ENCODE results near the gene GPR37L1. TPM values are rescaled to one million over a fixed set of nuclear protein-coding genes. Genes with fewer than 3 reads are reported as not detected.

The GPR37L1 gene
- total and polyA plus RNA-seq, 8 donors = 0.02 to 0.25 (median 0.07) TPM; not detected in 2

DNA sequence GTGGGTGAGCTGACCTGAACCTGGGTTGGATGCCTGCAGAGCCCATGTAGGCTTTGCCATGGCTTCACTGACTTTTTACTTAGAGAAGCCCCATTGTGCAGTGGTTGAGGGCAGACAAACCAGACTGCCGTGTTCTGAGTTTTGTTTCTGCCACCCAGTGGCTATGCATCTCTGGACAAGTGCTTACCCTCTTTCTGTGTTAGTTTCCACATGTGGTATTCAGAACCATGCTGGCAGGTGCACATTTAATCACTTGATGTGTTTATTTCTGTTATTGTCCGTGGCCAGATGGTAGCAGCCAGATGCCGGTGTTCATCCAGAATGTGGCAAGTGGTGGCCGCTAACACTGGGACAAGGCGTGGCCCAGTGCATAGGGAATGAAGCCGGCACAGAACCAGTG is 48.0 kb downstream of the GPR37L1 start:
- TF ChIP-seq, protein P1, sequence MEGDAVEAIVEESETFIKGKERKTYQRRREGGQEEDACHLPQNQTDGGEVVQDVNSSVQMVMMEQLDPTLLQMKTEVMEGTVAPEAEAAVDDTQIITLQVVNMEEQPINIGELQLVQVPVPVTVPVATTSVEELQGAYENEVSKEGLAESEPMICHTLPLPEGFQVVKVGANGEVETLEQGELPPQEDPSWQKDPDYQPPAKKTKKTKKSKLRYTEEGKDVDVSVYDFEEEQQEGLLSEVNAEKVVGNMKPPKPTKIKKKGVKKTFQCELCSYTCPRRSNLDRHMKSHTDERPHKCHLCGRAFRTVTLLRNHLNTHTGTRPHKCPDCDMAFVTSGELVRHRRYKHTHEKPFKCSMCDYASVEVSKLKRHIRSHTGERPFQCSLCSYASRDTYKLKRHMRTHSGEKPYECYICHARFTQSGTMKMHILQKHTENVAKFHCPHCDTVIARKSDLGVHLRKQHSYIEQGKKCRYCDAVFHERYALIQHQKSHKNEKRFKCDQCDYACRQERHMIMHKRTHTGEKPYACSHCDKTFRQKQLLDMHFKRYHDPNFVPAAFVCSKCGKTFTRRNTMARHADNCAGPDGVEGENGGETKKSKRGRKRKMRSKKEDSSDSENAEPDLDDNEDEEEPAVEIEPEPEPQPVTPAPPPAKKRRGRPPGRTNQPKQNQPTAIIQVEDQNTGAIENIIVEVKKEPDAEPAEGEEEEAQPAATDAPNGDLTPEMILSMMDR (IDR thresholded peaks at IDR 0.05) = no peak
- no peak for DNase-seq
- 81 to 88% methylated on average over 6 of the region's 6 CpGs for WGBS, 2 donors
- FAIRE-seq = no peak
- H3K27me3 ChIP-seq = no peaks in the 10 kb centered on the region
- no peak overlapping the region for H3K4me3 ChIP-seq
- ATAC-seq = no peak
- no peaks in the 10 kb centered on the region for H3K4me1 ChIP-seq
- H3K27ac ChIP-seq = no peak overlapping the region
- no peaks in the 10 kb centered on the region for H3K36me3 ChIP-seq
- intact Hi-C loops (cut with DNase I) = no loop called here
- H3K9me3 ChIP-seq = no peaks in the 10 kb centered on the region

DNA sequence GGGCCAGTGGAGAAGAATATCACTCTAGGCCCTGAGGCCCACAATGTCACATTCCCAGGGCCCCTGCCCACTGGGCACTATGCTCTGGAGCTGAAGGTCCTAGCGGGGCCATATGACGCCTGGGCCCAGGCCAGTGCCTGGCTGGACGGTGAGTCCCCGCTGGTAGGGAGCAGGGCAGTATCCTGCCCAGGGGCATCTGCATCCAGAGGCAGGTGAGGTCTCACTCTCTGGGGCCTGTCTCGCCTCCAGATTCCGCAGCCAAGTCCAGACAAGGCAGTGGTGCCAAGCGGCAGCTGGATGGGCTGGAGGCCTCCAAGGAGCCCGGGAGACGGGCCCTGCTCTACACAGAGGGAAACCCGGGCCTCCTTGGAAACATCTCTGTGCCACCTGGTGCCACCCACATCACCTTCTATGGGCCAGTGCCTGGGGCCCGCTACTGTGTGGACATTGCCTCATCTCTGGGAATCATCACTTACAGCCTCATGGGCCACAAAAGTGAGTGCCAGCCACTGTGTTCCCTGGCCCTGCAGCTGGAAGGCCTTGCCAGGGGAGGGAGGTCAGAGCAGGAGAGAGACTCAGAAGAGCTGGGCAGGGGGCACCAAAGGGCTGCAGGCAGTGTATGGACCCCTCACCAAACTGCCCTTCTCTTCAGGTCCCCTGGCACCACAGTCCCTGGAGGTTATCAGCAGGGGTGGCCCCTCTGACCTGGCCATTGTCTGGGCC is 48.7 kb downstream of the GPR37L1 start:
- WGBS, 2 donors = 88 to 96% methylated on average over 11 of the region's 11 CpGs
- intact Hi-C loops (cut with DNase I) = no loop called here
- peak in 2 of 6 donors; percentile 50 to 59 for DNase-seq
- TF ChIP-seq, protein P1 (IDR thresholded peaks at IDR 0.05) = no peak
- peak in 1 of 4 donors; percentile 19 for ATAC-seq
- no peak for FAIRE-seq
- no peaks in the 10 kb centered on the region for H3K9me3 ChIP-seq
- no peaks in the 10 kb centered on the region for H3K36me3 ChIP-seq
- no peaks in the 10 kb centered on the region for H3K27me3 ChIP-seq
- no peaks in the 10 kb centered on the region for H3K4me1 ChIP-seq
- no peak overlapping the region for H3K27ac ChIP-seq
- no peak overlapping the region for H3K4me3 ChIP-seq

DNA sequence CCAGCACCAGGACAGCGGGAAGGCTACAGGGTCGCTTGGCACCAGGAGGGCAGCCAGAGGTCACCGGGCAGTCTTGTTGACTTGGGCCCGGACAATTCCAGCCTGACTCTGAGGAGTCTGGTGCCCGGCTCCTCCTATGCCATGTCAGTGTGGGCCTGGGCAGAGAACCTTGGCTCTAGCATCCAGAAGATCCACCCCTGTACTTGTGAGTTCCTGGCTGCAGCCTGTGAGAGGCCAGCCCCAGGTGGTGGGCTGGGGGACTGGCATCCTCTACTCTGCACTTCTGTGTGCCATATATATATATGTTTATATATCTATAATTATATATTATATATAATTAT is 49.3 kb downstream of the GPR37L1 start:
- FAIRE-seq (no peak), ATAC-seq (peak in 2 of 4 donors; percentile 8 to 15)
- TF ChIP-seq, protein P1 (IDR thresholded peaks at IDR 0.05) = no peak

DNA sequence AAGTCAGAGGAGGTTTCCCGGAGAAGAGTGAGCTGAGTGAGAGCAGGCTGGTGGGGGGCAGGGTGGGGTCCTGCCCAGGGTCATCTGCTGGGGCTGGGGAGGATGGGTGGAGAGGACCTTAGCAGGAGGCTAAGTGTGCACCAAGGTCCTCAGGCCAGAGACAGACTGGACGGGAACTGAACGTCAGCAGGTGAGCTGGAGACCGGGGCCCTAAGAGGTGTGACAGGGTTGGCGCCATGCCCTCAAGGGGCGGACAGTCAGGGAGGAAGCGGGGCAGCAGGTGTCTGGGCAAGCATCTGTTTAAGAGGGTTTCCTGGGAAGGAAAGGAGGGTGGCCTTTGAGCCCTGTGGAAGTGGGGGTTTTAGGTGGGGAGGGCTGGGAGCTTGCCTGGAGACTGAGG is 51.3 kb downstream of the GPR37L1 start:
- intact Hi-C loops (cut with DNase I) = no loop called here
- DNase-seq (peak in 1 of 6 donors; percentile 57), FAIRE-seq (no peak), ATAC-seq (no peak)
- no peaks in the 10 kb centered on the region for H3K36me3 ChIP-seq
- no peak overlapping the region for H3K27ac ChIP-seq
- 82 to 90% methylated on average over 7 of the region's 7 CpGs for WGBS, 2 donors
- H3K9me3 ChIP-seq = no peaks in the 10 kb centered on the region
- H3K4me1 ChIP-seq = no peaks in the 10 kb centered on the region
- H3K27me3 ChIP-seq = no peaks in the 10 kb centered on the region
- no peak overlapping the region for H3K4me3 ChIP-seq
- TF ChIP-seq, protein P1 (IDR thresholded peaks at IDR 0.05) = no peak

More for the DNA sequence above, 49.3 kb downstream of the GPR37L1 start:
- Histone ChIP-seq H3K36me3 (no peaks in the 10 kb centered on the region), H3K27ac (no peak overlapping the region), H3K4me3 (no peak overlapping the region), H3K4me1 (no peaks in the 10 kb centered on the region), H3K9me3 (no peaks in the 10 kb centered on the region), H3K27me3 (no peaks in the 10 kb centered on the region)
- DNase-seq = peak in 1 of 6 donors; percentile 44
- 93 to 96% methylated on average over 5 of the region's 5 CpGs for WGBS, 2 donors
- intact Hi-C loops (cut with DNase I) = no loop called here
